ENCODE results near the gene CDK8. TPM values are rescaled to one million over a fixed set of nuclear protein-coding genes. Genes with fewer than 3 reads are reported as not detected.

Gene CDK8
- total and polyA plus RNA-seq, 2 experiments from 2014 or later, result 13.6 to 24.0 TPM

DNA sequence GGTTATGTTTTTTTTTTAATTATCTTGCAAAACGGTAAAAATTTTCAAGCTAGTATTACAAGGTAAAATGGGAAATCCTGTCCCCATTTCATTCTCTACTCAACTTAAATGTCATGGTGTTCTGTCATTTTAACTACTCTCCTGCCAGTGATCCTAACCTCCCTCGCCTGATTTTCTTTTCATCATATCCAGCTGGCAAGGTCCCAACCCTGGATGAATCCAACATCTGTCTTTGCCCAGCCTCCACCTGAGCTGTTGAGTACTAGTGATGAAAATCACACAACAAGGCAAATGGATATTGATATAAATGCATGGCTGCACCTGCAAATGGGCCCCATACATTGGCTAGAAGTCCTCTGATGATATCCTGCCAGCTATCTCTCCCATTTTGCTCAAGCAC is 6.9 kb upstream of the CDK8 start (continued):
- TF ChIP-seq, protein P1, sequence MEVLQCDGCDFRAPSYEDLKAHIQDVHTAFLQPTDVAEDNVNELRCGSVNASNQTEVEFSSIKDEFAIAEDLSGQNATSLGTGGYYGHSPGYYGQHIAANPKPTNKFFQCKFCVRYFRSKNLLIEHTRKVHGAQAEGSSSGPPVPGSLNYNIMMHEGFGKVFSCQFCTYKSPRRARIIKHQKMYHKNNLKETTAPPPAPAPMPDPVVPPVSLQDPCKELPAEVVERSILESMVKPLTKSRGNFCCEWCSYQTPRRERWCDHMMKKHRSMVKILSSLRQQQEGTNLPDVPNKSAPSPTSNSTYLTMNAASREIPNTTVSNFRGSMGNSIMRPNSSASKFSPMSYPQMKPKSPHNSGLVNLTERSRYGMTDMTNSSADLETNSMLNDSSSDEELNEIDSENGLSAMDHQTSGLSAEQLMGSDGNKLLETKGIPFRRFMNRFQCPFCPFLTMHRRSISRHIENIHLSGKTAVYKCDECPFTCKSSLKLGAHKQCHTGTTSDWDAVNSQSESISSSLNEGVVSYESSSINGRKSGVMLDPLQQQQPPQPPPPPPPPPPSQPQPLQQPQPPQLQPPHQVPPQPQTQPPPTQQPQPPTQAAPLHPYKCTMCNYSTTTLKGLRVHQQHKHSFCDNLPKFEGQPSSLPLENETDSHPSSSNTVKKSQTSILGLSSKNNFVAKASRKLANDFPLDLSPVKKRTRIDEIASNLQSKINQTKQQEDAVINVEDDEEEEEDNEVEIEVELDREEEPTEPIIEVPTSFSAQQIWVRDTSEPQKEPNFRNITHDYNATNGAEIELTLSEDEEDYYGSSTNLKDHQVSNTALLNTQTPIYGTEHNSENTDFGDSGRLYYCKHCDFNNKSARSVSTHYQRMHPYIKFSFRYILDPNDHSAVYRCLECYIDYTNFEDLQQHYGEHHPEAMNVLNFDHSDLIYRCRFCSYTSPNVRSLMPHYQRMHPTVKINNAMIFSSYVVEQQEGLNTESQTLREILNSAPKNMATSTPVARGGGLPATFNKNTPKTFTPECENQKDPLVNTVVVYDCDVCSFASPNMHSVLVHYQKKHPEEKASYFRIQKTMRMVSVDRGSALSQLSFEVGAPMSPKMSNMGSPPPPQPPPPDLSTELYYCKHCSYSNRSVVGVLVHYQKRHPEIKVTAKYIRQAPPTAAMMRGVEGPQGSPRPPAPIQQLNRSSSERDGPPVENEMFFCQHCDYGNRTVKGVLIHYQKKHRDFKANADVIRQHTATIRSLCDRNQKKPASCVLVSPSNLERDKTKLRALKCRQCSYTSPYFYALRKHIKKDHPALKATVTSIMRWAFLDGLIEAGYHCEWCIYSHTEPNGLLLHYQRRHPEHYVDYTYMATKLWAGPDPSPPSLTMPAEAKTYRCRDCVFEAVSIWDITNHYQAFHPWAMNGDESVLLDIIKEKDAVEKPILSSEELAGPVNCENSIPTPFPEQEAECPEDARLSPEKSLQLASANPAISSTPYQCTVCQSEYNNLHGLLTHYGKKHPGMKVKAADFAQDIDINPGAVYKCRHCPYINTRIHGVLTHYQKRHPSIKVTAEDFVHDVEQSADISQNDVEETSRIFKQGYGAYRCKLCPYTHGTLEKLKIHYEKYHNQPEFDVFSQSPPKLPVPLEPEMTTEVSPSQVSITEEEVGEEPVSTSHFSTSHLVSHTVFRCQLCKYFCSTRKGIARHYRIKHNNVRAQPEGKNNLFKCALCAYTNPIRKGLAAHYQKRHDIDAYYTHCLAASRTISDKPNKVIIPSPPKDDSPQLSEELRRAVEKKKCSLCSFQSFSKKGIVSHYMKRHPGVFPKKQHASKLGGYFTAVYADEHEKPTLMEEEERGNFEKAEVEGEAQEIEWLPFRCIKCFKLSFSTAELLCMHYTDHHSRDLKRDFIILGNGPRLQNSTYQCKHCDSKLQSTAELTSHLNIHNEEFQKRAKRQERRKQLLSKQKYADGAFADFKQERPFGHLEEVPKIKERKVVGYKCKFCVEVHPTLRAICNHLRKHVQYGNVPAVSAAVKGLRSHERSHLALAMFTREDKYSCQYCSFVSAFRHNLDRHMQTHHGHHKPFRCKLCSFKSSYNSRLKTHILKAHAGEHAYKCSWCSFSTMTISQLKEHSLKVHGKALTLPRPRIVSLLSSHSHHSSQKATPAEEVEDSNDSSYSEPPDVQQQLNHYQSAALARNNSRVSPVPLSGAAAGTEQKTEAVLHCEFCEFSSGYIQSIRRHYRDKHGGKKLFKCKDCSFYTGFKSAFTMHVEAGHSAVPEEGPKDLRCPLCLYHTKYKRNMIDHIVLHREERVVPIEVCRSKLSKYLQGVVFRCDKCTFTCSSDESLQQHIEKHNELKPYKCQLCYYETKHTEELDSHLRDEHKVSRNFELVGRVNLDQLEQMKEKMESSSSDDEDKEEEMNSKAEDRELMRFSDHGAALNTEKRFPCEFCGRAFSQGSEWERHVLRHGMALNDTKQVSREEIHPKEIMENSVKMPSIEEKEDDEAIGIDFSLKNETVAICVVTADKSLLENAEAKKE (CRISPR knock-in tag; IDR thresholded peaks at IDR 0.05), result no peak
- TF ChIP-seq ZNF331 (CRISPR knock-in tag; IDR thresholded peaks at IDR 0.05; ENCODE audit: low read depth), result no peak

DNA sequence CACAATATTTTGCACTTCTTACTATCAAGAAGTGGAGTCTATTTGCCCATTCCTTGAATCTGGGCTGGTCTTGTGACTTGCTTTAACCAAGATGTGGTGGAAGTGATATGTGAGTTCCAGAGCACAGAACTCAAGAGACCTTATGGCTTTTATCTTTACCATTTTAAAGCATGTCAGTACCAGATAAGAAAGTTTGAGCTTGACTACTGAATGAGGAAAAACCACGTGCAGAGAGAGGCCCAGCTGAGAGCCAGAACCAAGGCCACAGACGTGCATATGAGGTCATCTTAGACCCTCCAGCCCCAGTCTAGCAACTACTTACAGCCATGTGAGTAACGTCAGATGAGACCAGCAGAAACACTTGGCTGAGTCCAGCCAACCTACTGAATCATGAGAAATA is 6.3 kb upstream of the CDK8 start:
- no peaks in the 10 kb centered on the region for H3K27me3 Mint-ChIP-seq (ENCODE audit: insufficient read depth, low read depth, poor library complexity)
- no peak overlapping the region for H3K4me2 ChIP-seq
- no peak for DNase-seq (ENCODE audit: low spot score)
- H3K4me3 ChIP-seq, result no peak overlapping the region
- no peaks in the 10 kb centered on the region for H3K27me3 ChIP-seq (ENCODE audit: insufficient read depth)
- H3K36me3 Mint-ChIP-seq (ENCODE audit: low read depth), result no peaks in the 10 kb centered on the region
- no peaks in the 10 kb centered on the region for H3K9me2 ChIP-seq (ENCODE audit: insufficient read depth)
- H3K27ac Mint-ChIP-seq, result no peak overlapping the region
- no peak overlapping the region for H3K4me3 Mint-ChIP-seq
- no peaks in the 10 kb centered on the region for H3F3A ChIP-seq (replicated peaks; ENCODE audit: low read depth)
- no peaks in the 10 kb centered on the region for H4K20me1 ChIP-seq (replicated peaks; ENCODE audit: insufficient read depth)
- no peak overlapping the region for H3K27ac ChIP-seq (ENCODE audit: low read depth)
- no peaks in the 10 kb centered on the region; the same call in 2 of the 3 replicates for H3K4me1 Mint-ChIP-seq
- H3K79me2 ChIP-seq (replicated peaks; ENCODE audit: insufficient read depth), result no peaks in the 10 kb centered on the region
- ATAC-seq, result no peak
- no peaks in the 10 kb centered on the region for H3K4me1 ChIP-seq (ENCODE audit: insufficient read depth)
- H3K9me3 Mint-ChIP-seq, result peaks cover 3% of the 10 kb centered on the region; the same call in 1 of the 3 replicates
- H2AFZ ChIP-seq, result no peak overlapping the region; the same call in 1 of the 2 replicates
- no peaks in the 10 kb centered on the region for H3K36me3 ChIP-seq (ENCODE audit: insufficient read depth)
- TF ChIP-seq STAT1 (IDR thresholded peaks at IDR 0.05; ENCODE audit: unreplicated experiment), result no peak
- no peak for TF ChIP-seq POLR2AphosphoS5 (IDR thresholded peaks at IDR 0.05; ENCODE audit: low read depth)
- TF ChIP-seq, protein P2, sequence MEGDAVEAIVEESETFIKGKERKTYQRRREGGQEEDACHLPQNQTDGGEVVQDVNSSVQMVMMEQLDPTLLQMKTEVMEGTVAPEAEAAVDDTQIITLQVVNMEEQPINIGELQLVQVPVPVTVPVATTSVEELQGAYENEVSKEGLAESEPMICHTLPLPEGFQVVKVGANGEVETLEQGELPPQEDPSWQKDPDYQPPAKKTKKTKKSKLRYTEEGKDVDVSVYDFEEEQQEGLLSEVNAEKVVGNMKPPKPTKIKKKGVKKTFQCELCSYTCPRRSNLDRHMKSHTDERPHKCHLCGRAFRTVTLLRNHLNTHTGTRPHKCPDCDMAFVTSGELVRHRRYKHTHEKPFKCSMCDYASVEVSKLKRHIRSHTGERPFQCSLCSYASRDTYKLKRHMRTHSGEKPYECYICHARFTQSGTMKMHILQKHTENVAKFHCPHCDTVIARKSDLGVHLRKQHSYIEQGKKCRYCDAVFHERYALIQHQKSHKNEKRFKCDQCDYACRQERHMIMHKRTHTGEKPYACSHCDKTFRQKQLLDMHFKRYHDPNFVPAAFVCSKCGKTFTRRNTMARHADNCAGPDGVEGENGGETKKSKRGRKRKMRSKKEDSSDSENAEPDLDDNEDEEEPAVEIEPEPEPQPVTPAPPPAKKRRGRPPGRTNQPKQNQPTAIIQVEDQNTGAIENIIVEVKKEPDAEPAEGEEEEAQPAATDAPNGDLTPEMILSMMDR (conservative IDR thresholded peaks at IDR 0.05; ENCODE audit: low read depth in 2 of 2), result no peak
- TF ChIP-seq, protein P1 (CRISPR knock-in tag; IDR thresholded peaks at IDR 0.05), result no peak
- no peak for TF ChIP-seq JUNB (IDR thresholded peaks at IDR 0.05; ENCODE audit: unreplicated experiment)
- TF ChIP-seq CREB1 (CRISPR knock-in tag; IDR thresholded peaks at IDR 0.05; ENCODE audit: low read depth), result no peak
- no peak for TF ChIP-seq NANOG (IDR thresholded peaks at IDR 0.05; ENCODE audit: borderline replicate concordance)
- TF ChIP-seq ZNF114 (CRISPR knock-in tag; IDR thresholded peaks at IDR 0.05), result no peak

Measured in GM23338 (cell line).